Large intestine (tissue), 3 donors: ENCODE measurements around the gene PLEKHG3. TPM values are rescaled to one million over a fixed set of nuclear protein-coding genes. Genes with fewer than 3 reads are reported as not detected.

Source experiments
- DNase-seq, 2 donors: peaks; one replicate each; pipeline versions ENCODE4 v3.0.0 to v3.0.0-alpha.2; 2013
- H3K27ac ChIP-seq: one replicate; pipeline ENCODE4 v1.5.1; 2013; ENCODE audit warnings: low read length
- H3K27me3 ChIP-seq: 2 replicates; pipeline ENCODE4 v1.6.1; 2013; ENCODE audit warnings: low read length; ENCODE audit not compliant: control insufficient read depth, insufficient read depth
- H3K36me3 ChIP-seq: 2 replicates; pipeline ENCODE4 v1.6.1; 2013; ENCODE audit warnings: low read length; ENCODE audit not compliant: control insufficient read depth, insufficient read depth
- H3K4me1 ChIP-seq: one replicate; pipeline ENCODE4 v1.6.1; 2013; ENCODE audit warnings: low read length; ENCODE audit not compliant: control insufficient read depth, insufficient read depth
- H3K4me3 ChIP-seq: one replicate; pipeline ENCODE4 v1.5.1; 2013; ENCODE audit warnings: low read length
- H3K9me3 ChIP-seq: one replicate; pipeline ENCODE4 v1.6.1; 2013; ENCODE audit warnings: mild to moderate bottlenecking, low read depth, low read length, moderate library complexity; ENCODE audit not compliant: control insufficient read depth
- WGBS: methylation state at CpG from one replicate; pipeline ENCODE4 v1.1.5; 2013; ENCODE audit warnings: low lambda C conversion rate; ENCODE audit not compliant: insufficient coverage; 5-methylcytosine and 5-hydroxymethylcytosine counted together
- polyA plus RNA-seq: library from polyadenylated mRNA; unstranded; fragments of 120-200 nt; gene quantifications from one replicate; pipeline ENCODE4 v1.2.1, GENCODE V29; 2013

Gene PLEKHG3
- polyA plus RNA-seq, 1 donor, result 56.1 TPM

DNA sequence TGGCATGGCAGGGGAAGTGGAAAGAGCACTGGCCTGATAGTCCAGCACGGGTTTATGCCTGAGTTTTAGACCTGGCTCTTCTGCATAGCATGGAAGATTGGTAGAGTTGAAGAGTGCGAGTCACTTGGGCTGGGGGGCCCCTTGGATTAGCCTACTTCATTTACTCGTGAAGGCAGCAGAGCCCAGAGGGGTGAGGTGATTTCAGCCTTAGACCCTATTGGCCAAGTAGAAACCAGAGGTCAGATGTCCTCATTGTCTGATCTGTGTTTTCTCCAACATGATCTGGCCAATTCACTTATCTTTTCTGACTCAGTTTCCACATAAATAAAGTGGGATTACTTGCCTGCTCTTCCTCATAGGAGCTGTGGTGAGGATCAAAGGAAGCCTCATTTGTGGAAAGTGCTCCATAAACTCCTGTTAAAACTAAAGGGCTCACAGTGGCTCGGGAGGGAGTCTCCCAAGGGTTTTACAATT is 1.9 kb downstream of the PLEKHG3 start:
- no CpG with 5 or more reads among the region's 4 CpGs for WGBS
- peak overlapping the region; percentile 90 for H3K27ac ChIP-seq
- H3K4me1 ChIP-seq, result peaks cover 55% of the 10 kb centered on the region
- H3K36me3 ChIP-seq, result no peaks in the 10 kb centered on the region
- peak overlapping the region; percentile 84 for H3K4me3 ChIP-seq
- H3K9me3 ChIP-seq, result no peaks in the 10 kb centered on the region
- no peak for DNase-seq
- no peaks in the 10 kb centered on the region for H3K27me3 ChIP-seq

DNA sequence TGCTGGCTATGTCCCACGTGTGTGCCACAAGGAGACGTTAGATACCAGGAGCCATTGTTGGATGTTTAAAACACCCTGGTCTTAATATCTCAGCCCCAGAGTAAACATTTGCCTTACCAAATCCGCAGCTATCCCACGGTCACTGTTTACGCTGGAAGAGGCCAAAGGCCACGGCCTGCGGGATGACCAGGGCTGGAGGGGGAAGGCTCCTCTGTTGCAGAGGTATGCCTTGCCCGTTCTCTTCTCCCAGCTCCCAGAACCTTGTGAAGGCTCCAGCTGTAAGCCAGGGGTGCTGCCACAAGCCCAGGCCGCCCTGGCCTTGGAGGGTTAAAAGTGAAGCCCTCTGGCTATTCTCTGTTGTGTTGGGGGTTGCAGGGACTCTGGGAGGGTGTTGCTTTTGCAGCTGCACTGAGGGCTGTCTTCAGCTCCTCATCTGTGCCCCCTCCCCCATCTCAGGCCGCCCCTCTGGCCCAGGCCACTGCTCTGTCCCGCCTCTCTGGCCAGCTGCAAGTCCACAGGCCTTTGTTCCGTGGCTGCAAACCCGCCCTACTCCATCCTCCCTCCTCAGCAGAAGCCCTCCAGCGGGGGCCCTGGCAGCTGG is 2.5 kb downstream of the PLEKHG3 start:
- WGBS, result no CpG with 5 or more reads among the region's 14 CpGs
- H3K36me3 ChIP-seq, result no peaks in the 10 kb centered on the region
- H3K9me3 ChIP-seq, result no peaks in the 10 kb centered on the region
- no peak overlapping the region for H3K4me3 ChIP-seq
- DNase-seq, result no peak
- no peaks in the 10 kb centered on the region for H3K27me3 ChIP-seq
- H3K4me1 ChIP-seq, result peaks cover 55% of the 10 kb centered on the region
- H3K27ac ChIP-seq, result peak overlapping the region; percentile 90

DNA sequence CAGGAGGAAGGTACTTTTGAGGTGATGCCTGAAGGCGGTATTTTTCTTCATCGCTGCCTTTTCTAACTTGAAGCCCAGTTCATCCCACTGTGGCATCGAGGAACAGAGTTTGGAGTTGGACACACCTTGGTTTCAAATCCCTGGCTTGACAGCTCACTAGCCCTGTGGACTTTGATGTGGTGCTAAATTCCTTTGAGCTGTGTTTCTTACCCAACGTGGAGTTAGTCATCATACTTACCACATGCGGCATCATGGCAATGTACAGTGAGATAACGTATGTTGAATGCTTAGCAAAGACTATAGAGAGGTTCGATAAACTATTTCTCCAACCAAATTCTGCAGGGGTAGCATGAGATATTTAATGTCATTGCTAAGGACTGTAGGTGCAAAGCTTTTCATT is 3.4 kb downstream of the PLEKHG3 start:
- 33% methylated on average over 1 of the region's 7 CpGs for WGBS
- no peaks in the 10 kb centered on the region for H3K27me3 ChIP-seq
- peak; percentile 90 to 94 for DNase-seq
- no peaks in the 10 kb centered on the region for H3K9me3 ChIP-seq
- H3K36me3 ChIP-seq, result no peaks in the 10 kb centered on the region
- H3K27ac ChIP-seq, result peak overlapping the region; percentile 90
- H3K4me1 ChIP-seq, result peaks cover 50% of the 10 kb centered on the region
- H3K4me3 ChIP-seq, result no peak overlapping the region

DNA sequence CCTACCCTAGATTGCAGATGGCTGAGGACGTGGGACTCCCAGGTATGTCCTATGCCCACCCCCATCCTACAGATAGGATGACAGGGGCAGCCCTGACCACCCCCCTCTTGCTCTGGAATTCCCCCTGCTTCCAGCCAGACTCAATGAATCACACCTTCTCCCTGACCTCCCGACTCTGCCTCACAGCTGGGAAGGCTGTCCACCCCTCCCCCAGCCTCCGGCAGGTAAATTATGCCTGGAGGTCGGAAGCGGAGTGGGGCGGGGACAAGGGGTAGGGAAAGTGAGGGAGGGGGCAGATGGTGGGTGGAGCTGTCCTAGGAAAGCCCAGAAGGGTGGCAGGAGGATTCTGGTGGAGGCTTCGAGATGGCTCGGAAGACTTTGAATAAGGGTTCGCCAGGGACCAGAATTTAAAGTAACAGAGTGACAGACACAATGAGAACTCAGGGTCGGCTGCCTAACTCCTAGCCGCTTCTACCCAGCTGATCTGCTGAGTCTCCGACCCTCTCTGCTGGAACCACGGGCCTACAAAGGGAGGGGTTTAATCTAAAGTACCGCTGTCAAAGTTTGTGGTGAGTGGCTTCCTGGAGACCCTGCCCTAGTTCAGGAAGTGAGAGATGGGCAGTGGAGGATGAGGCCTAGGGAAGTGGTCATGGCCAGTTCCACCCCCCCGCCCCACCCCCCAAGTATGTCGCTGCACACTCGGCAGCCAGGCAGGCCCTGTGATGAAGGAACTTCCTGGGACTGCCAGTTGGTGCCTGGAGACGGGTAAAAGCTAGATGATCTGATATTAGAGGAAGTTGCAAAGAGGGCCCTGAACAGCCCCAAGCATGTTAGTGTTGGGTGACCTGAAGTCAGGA is 4.2 kb downstream of the PLEKHG3 start:
- no peaks in the 10 kb centered on the region for H3K36me3 ChIP-seq
- H3K4me1 ChIP-seq, result peaks cover 46% of the 10 kb centered on the region
- no CpG with 5 or more reads among the region's 18 CpGs for WGBS
- peaks cover 6% of the 10 kb centered on the region for H3K9me3 ChIP-seq
- H3K27ac ChIP-seq, result peak overlapping the region; percentile 90
- H3K27me3 ChIP-seq, result no peaks in the 10 kb centered on the region
- DNase-seq, result peak; percentile 81 to 82
- no peak overlapping the region for H3K4me3 ChIP-seq

DNA sequence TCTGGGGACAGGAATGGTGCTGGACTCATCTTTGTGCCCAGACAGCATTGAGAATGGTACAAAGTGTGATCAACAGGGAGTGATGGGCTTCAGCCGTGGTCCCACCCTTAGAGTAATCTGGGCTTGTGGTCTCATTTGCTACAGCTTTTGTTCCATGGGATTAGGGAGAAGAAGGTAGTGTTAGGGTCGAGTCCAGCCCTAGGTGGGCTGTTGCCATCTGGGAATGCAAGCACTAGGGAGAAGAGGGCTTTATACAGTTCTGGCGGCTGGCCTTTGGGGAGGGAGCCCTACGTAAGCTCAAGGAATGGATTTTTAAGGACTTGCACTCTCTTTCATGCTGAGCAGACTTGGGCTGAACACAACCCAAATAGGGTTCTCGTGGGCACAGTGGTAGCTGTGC is 4.9 kb downstream of the PLEKHG3 start:
- Histone ChIP-seq H3K27me3 (no peaks in the 10 kb centered on the region), H3K27ac (peak overlapping the region; percentile 90), H3K9me3 (peaks cover 9% of the 10 kb centered on the region), H3K4me3 (no peak overlapping the region), H3K36me3 (no peaks in the 10 kb centered on the region), H3K4me1 (peaks cover 40% of the 10 kb centered on the region)
- no CpG with 5 or more reads among the region's 5 CpGs for WGBS
- no peak for DNase-seq

DNA sequence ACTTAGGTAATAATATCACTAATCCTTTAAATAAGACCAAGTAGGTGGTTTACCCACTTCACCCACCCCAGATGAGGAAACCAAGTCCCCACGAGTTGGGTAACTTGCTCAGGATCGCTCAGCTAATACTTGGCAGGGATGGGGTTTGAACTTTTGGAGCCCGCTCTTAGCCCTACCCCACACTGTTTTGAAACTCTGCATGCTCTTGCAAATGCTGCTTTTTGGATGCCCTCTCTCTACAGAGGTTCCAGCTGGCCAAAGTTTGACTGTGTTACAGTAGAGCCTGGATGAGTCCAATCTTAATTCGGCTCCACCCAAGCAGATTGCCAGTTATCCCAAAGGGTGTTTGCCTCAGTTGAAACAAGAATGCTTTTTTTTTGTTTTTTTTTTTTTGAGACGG is 6.8 kb downstream of the PLEKHG3 start:
- WGBS, result no CpG with 5 or more reads among the region's 5 CpGs
- H3K27ac ChIP-seq, result no peak overlapping the region
- peaks cover 45% of the 10 kb centered on the region for H3K4me1 ChIP-seq

DNA sequence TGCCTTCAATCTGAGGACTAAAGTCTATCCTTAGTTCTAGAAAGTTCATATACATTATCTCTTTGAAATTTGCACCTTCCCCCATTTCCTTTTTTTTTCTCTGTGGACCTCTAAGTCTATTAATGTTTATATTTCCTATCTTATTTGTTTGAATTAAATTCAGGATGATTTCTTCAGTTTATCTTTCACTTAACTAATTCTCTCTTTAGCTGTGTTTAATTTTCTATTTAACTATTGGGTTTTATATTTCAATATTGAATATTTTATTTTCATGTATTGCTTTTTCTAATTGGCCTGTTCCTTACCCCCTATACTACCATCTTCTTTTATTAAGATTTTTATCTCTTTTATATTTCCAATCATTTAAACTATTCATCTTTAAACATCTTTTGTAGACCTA is 9.5 kb downstream of the PLEKHG3 start:
- H3K4me3 ChIP-seq, result no peak overlapping the region
- H3K27ac ChIP-seq, result no peak overlapping the region
- no peaks in the 10 kb centered on the region for H3K36me3 ChIP-seq
- DNase-seq, result no peak
- peaks cover 9% of the 10 kb centered on the region for H3K9me3 ChIP-seq
- no peaks in the 10 kb centered on the region for H3K27me3 ChIP-seq
- H3K4me1 ChIP-seq, result peaks cover 46% of the 10 kb centered on the region

More for the DNA sequence above, 6.8 kb downstream of the PLEKHG3 start:
- Histone ChIP-seq H3K27me3 (no peaks in the 10 kb centered on the region), H3K9me3 (peaks cover 9% of the 10 kb centered on the region), H3K4me3 (no peak overlapping the region), H3K36me3 (no peaks in the 10 kb centered on the region)
- DNase-seq, result no peak

DNA sequence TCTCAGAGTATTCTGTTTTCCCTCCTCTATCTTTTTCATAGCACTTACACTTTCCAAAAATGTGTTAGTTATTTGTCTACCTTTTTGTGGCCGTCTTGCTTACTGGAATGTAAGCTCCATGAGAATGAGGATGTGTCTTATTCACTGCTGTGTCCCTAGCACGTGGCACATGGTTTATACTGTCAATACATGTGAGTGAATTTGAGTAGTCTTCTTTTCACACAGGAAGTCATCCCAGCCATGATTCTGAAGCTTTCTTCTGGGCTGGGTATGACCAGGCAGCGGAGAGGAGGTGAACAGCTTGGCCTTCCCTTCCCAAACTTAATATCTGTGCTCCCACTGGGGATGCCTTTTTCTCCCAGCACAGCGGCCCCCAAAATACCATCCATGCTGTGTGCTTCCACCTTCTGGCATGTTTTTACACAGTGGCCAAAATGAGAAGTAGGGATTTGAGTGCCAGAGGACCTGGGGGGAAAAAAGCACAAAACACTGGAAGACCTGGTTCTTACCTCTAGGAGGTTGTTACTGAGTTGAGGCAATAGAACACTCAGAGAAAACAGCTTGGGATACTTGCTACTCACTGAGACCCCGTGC is 10.3 kb downstream of the PLEKHG3 start:
- H3K27ac ChIP-seq, result no peak overlapping the region
- H3K27me3 ChIP-seq, result no peaks in the 10 kb centered on the region
- H3K36me3 ChIP-seq, result peaks cover 4% of the 10 kb centered on the region
- no peak for DNase-seq
- no peak overlapping the region for H3K4me3 ChIP-seq
- no CpG with 5 or more reads among the region's 5 CpGs for WGBS
- H3K9me3 ChIP-seq, result peaks cover 9% of the 10 kb centered on the region
- peaks cover 46% of the 10 kb centered on the region for H3K4me1 ChIP-seq

DNA sequence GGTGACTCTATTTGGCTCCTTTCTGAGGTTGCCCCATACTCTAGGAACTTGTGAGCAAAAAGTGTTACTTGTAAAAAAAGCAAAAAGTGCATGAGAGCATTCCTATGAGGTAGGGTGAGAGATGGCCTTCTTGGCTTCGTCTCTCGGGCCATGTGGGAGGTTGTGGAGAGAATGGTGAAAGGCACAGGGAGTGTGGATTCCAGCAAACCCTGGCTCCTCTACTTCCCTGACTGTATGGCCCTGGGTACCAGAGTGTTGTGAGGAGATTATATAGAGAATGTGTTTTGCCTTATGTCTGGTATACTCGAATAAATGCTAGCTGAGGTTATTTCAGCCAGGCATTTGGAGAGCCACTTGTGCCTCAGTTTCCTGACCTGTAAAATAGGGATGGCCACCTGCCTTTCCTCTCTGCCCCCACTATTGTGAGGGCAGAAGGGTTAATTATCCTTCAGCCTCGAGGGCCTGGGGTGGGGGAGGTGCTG is 11.0 kb downstream of the PLEKHG3 start:
- Histone ChIP-seq H3K36me3 (peaks cover 4% of the 10 kb centered on the region), H3K27ac (peak overlapping the region; percentile 90), H3K9me3 (peaks cover 9% of the 10 kb centered on the region), H3K4me1 (peaks cover 51% of the 10 kb centered on the region), H3K4me3 (no peak overlapping the region), H3K27me3 (no peaks in the 10 kb centered on the region)
- no CpG with 5 or more reads among the region's 4 CpGs for WGBS
- no peak for DNase-seq

DNA sequence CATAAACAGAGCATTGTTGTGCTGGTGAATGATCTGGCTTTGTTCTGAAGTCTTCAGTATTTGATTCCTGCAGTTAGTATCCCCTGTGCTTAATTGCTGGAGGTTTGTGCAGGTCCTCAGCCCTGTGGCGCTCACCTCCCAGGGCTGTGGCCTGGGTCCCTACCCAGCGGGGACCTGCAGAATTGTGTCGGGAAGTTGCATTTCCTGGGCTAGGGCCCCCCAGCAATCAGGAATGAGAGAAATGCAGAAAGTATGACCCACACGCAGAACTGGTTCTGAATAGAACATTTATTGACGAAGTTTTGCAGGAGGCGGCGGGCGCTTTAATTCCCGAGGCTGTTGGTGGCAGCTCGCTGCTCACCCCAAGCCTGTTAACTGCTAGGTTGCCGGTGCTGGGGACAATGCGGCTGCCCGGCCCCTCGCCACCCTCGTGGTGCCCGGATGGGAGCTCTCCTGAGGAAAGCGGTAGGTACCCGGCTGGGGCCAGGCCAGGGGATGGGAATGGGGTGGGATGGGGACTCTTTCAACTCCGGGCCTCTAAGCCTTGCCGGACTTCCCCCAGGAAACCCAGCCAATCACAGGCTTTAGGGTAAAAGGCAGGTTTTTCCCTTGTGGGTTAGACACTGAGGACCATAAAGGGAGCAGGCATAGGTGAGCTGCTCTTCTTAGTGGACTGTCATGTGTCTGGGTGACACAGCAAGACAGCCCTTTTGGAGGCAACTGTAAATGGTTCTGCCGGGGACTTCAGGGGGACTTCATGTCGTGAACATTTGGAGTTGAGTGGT is 11.6 kb downstream of the PLEKHG3 start:
- H3K36me3 ChIP-seq, result peaks cover 4% of the 10 kb centered on the region
- H3K4me1 ChIP-seq, result peaks cover 57% of the 10 kb centered on the region
- peak overlapping the region; percentile 4 for H3K4me3 ChIP-seq
- H3K9me3 ChIP-seq, result peaks cover 9% of the 10 kb centered on the region
- WGBS, result no CpG with 5 or more reads among the region's 22 CpGs
- peak in 1 of 2 donors; percentile 69 for DNase-seq
- H3K27me3 ChIP-seq, result no peaks in the 10 kb centered on the region
- H3K27ac ChIP-seq, result peak overlapping the region; percentile 90
